ENCODE measurements around the gene EPX. TPM values are rescaled to one million over a fixed set of nuclear protein-coding genes. Genes with fewer than 3 reads are reported as not detected.

EPX gene
- polyA plus RNA-seq, 1 donor (not counting 4 experiments of a cell fraction or from before 2014, with no cell fraction given) = not detected

DNA sequence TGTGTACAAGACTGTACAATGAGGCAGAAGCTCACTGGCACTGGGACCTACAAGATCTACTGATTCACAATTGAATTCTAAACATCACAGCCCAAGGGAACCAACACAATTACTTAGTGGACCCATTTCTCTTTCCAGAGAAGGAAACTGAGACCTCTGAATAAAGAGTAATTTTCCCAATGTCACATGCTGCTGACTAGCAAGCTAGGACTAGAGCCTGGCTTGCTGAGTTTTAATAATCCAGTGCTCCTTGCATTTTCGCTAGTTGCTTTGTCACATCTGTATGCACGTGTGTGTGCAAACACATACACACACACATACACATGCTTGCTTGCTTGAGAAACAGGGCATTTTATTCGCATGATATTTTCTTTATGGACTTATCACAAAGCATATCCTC is 42.0 kb downstream of the EPX start:
- H3K4me2 ChIP-seq (ENCODE audit: control insufficient read depth, extremely low read depth, insufficient read depth, low read depth, low read length) = no peak overlapping the region
- no peak overlapping the region for H3K9ac ChIP-seq (ENCODE audit: control insufficient read depth, extremely low read depth, insufficient read depth, low read length)
- no peaks in the 10 kb centered on the region for H3K9me1 ChIP-seq (ENCODE audit: control insufficient read depth, extremely low read depth, insufficient read depth, low read length)
- no peak for FAIRE-seq
- no peak overlapping the region for H3K4me3 ChIP-seq (ENCODE audit: control insufficient read depth in 2 of 3, extremely low read depth in 1 of 3, insufficient read depth in 2 of 3, low read depth in 1 of 3, low read length in 3 of 3)
- H4K20me1 ChIP-seq (ENCODE audit: control insufficient read depth, extremely low read depth, insufficient read depth, low read length) = no peaks in the 10 kb centered on the region
- TF ChIP-seq EZH2 (IDR thresholded peaks at IDR 0.05; ENCODE audit: low read length) = no peak
- TF ChIP-seq, protein P1, sequence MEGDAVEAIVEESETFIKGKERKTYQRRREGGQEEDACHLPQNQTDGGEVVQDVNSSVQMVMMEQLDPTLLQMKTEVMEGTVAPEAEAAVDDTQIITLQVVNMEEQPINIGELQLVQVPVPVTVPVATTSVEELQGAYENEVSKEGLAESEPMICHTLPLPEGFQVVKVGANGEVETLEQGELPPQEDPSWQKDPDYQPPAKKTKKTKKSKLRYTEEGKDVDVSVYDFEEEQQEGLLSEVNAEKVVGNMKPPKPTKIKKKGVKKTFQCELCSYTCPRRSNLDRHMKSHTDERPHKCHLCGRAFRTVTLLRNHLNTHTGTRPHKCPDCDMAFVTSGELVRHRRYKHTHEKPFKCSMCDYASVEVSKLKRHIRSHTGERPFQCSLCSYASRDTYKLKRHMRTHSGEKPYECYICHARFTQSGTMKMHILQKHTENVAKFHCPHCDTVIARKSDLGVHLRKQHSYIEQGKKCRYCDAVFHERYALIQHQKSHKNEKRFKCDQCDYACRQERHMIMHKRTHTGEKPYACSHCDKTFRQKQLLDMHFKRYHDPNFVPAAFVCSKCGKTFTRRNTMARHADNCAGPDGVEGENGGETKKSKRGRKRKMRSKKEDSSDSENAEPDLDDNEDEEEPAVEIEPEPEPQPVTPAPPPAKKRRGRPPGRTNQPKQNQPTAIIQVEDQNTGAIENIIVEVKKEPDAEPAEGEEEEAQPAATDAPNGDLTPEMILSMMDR (optimal IDR thresholded peaks at IDR 0.05 in 1 of 3, IDR thresholded peaks at IDR 0.05 in 1 of 3, conservative IDR thresholded peaks at IDR 0.05 in 1 of 3; ENCODE audit: extremely low read depth in 1 of 3, insufficient read depth in 2 of 3, low read length in 3 of 3) = no peak
- no peaks in the 10 kb centered on the region for H3K4me1 ChIP-seq (ENCODE audit: control insufficient read depth, extremely low read depth, insufficient read depth, low read length)
- DNase-seq (ENCODE audit: low read depth, low spot score) = no peak
- H3K27me3 ChIP-seq (ENCODE audit: control insufficient read depth, extremely low read depth, insufficient read depth, low read length) = peaks cover 10% of the 10 kb centered on the region
- no peaks in the 10 kb centered on the region for H3K79me2 ChIP-seq (ENCODE audit: control insufficient read depth, insufficient read depth, low read length)
- no peaks in the 10 kb centered on the region for H3K9me3 ChIP-seq (ENCODE audit: control insufficient read depth, low read depth, low read length)
- no peaks in the 10 kb centered on the region for H3K36me3 ChIP-seq (ENCODE audit: control insufficient read depth in 2 of 2, extremely low read depth in 1 of 2, insufficient read depth in 2 of 2, low read length in 2 of 2)
- no peak overlapping the region for H3K27ac ChIP-seq (ENCODE audit: control insufficient read depth, insufficient read depth, low read length)
- H2AFZ ChIP-seq (ENCODE audit: control insufficient read depth, low read length) = no peak overlapping the region
- dilution Hi-C loops (cut with MboI; ENCODE audit: extremely low pct_ligation_motif_present, low sequenced_read_pairs) = no loop called here

DNA sequence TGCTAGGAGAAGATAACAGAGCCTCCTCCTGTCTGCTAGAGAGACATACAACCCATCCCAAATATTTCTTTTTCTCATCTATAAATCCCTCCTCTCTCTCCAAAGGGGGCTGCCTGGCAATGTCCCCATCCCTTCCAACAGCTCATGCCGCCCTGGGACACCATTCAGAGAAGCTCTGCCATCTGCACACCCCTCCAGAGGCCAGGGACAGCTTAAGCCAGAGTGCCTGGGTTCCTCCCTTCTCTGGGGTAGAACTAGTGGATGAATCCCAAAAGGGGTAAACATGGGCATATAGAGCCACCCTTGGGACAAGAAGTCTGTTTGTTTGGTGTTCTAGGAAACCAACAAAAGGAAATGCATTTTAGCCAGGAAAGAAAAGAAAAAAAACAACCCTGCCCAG is 43.3 kb downstream of the EPX start:
- no peak for DNase-seq (ENCODE audit: low read depth, low spot score)
- Histone ChIP-seq H2AFZ (ENCODE audit: control insufficient read depth, low read length) (no peak overlapping the region), H3K9me3 (ENCODE audit: control insufficient read depth, low read depth, low read length) (no peaks in the 10 kb centered on the region), H3K4me1 (ENCODE audit: control insufficient read depth, extremely low read depth, insufficient read depth, low read length) (no peaks in the 10 kb centered on the region), H3K4me2 (ENCODE audit: control insufficient read depth, extremely low read depth, insufficient read depth, low read depth, low read length) (no peak overlapping the region), H3K9me1 (ENCODE audit: control insufficient read depth, extremely low read depth, insufficient read depth, low read length) (no peaks in the 10 kb centered on the region), H3K79me2 (ENCODE audit: control insufficient read depth, insufficient read depth, low read length) (no peaks in the 10 kb centered on the region), H3K9ac (ENCODE audit: control insufficient read depth, extremely low read depth, insufficient read depth, low read length) (no peak overlapping the region), H3K36me3 (ENCODE audit: control insufficient read depth in 2 of 2, extremely low read depth in 1 of 2, insufficient read depth in 2 of 2, low read length in 2 of 2) (no peaks in the 10 kb centered on the region), H4K20me1 (ENCODE audit: control insufficient read depth, extremely low read depth, insufficient read depth, low read length) (no peaks in the 10 kb centered on the region), H3K27ac (ENCODE audit: control insufficient read depth, insufficient read depth, low read length) (no peak overlapping the region), H3K27me3 (ENCODE audit: control insufficient read depth, extremely low read depth, insufficient read depth, low read length) (peaks cover 17% of the 10 kb centered on the region), H3K4me3 (ENCODE audit: control insufficient read depth in 2 of 3, extremely low read depth in 1 of 3, insufficient read depth in 2 of 3, low read depth in 1 of 3, low read length in 3 of 3) (no peak overlapping the region)
- FAIRE-seq = no peak
- no peak for TF ChIP-seq EZH2 (IDR thresholded peaks at IDR 0.05; ENCODE audit: low read length)
- TF ChIP-seq, protein P1 (optimal IDR thresholded peaks at IDR 0.05 in 1 of 3, IDR thresholded peaks at IDR 0.05 in 1 of 3, conservative IDR thresholded peaks at IDR 0.05 in 1 of 3; ENCODE audit: extremely low read depth in 1 of 3, insufficient read depth in 2 of 3, low read length in 3 of 3) = no peak
- dilution Hi-C loops (cut with MboI; ENCODE audit: extremely low pct_ligation_motif_present, low sequenced_read_pairs) = no loop called here

All from keratinocyte (primary cell).